Right ventricle myocardium superior (tissue), 1 donor: Measurements from ENCODE around the gene HIPK4. TPM values are rescaled to one million over a fixed set of nuclear protein-coding genes. Genes with fewer than 3 reads are reported as not detected.
"Not testable (repeated sequence)": the region's sequence is repeated elsewhere in the genome, so short reads cannot be mapped to it uniquely, and the experiment has no call there.

ENCODE experiments used
- ATAC-seq: fragments of 200-7000 bp; cut with Tn5 transposase; one replicate; pipeline ENCODE4 v1.9.1; 2020; ENCODE audit warnings: mild to moderate bottlenecking; ENCODE audit not compliant: poor library complexity
- DNase-seq: peaks from one replicate; pipeline ENCODE4 v3.0.0-alpha.2; 2020
- intact Hi-C: fragments of 100-400 bp; cut with DNase I; formaldehyde crosslinking; loops from one replicate; pipeline ENCODE4 v1.11.2; 2022
- total RNA-seq: library from RNA; stranded (reverse); fragmentation: NEBNext Ultra II Directional; extraction: Animal tissue kit (Norgen Biotek cat#: 25700); gene quantifications from one replicate; pipeline ENCODE4 v1.2.1, GENCODE V29; 2021
- donor health status: DM: no; HTN: yes; CAD: no; lungs with severe emphysema.

HIPK4 gene
- total RNA-seq, 1 donor from 2014 or later: not detected

DNA sequence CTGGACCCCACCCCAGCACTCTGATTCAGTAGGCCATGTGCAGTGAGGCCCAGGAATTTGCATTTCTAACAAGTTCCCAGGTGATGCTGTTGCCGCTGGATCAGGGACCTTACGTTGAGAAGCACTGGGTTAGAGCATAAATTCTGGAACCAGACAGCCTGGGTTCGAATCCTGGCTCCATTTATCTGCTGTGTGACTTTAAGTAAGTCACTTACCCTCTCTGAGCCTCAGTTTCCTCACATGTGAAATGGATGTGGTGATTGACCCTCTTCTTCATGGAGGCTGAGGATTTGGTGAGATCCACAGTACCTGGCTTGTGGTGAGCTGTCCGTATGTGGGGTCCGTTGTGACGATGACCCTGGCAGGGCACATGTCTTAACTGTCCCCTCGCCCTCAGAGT, 15.9 kb downstream of the HIPK4 start:
- DNase-seq: no peak
- intact Hi-C loops: no loop called here
- no peak for ATAC-seq

DNA sequence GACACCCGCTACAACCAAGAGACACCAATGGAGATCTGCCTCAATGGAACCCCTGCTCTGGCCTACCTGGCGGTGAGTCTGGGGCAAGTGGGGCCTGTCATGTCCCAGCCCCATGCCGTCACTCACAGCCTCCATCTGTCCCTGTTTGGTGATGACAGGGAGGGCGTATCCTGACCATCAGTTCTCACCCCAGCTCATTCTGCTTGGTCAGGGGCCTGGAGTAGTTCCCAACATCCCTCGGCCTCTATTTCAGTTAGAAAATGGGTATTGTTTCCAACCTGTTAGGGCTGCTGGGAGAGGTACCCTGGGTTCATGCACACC, 18.2 kb downstream of the HIPK4 start:
- intact Hi-C loops: no loop called here
- ATAC-seq (no peak), DNase-seq (no peak)

DNA sequence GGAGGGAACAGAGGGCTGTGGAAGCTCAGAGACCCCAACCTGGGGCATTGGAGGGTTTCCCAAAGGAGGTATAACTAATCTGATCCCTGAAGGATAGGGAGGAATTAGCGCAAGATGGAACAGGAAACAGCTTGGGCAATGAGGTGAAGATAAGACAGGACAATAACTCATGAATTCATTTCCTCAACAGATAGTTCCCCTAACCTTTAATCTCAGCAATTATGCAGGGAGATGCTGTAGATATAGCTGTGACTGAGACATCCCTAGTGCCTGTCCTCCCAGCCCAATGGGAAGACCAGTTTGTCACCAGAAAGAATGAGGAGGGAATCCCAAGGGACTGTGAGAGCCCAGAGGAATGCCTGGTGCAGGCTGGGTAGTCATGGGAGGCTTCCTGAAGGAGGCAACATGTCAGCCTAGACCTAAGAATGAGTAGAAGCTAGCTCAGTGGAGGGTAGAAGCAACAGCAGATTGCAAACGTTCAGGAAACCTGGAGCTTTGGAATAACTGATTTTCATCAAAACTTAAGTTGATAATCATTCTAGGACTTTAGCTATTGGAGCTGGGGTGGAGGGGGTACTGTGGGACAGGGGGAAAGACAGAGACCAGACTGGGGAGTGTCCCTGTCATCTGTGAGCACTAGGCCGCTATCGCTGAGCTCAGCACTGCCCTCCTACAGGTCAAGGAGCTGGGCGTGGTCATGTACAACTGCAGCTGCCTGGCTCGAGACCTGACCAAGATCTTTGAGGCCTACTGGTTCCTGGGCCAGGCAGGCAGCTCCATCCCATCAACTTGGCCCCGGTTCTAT, 18.8 kb downstream of the HIPK4 start:
- DNase-seq (no peak), ATAC-seq (no peak)
- intact Hi-C loops: no loop called here

DNA sequence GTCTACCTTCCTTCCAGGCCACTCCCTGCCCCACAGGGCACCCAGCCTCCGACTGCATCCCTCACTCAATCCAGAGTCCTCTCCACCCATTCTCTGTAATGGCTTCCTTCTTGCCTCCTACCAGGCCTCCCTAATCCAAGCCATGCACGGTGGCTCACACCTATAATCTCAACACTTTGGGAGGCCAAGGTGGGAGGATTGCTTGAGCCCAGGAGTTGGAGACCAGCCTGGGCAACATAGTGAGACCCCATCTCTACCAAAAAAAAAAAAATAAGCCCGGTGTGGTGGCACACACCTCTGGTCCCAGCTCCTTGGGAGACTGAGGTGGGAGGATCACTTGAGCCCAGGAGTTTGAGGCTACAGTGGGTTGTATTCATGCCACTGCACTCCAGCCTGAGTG, 19.7 kb downstream of the HIPK4 start:
- ATAC-seq, intact Hi-C loops, DNase-seq: not testable (repeated sequence)

DNA sequence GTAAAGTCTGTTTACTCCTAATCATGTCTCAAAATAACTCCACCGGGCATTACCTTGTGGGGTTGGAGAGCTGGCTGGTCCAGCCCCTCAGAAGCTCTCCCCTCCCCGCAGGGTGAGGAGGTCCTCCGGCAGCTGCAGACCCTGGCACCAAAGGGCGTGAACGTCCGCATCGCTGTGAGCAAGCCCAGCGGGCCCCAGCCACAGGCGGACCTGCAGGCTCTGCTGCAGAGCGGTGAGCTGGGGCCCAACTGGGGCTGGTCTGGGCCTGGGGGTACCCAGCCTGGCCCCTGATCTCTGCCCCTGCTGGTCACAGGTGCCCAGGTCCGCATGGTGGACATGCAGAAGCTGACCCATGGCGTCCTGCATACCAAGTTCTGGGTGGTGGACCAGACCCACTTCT, 20.2 kb downstream of the HIPK4 start:
- no peak for DNase-seq
- intact Hi-C loops: no loop called here
- no peak for ATAC-seq

DNA sequence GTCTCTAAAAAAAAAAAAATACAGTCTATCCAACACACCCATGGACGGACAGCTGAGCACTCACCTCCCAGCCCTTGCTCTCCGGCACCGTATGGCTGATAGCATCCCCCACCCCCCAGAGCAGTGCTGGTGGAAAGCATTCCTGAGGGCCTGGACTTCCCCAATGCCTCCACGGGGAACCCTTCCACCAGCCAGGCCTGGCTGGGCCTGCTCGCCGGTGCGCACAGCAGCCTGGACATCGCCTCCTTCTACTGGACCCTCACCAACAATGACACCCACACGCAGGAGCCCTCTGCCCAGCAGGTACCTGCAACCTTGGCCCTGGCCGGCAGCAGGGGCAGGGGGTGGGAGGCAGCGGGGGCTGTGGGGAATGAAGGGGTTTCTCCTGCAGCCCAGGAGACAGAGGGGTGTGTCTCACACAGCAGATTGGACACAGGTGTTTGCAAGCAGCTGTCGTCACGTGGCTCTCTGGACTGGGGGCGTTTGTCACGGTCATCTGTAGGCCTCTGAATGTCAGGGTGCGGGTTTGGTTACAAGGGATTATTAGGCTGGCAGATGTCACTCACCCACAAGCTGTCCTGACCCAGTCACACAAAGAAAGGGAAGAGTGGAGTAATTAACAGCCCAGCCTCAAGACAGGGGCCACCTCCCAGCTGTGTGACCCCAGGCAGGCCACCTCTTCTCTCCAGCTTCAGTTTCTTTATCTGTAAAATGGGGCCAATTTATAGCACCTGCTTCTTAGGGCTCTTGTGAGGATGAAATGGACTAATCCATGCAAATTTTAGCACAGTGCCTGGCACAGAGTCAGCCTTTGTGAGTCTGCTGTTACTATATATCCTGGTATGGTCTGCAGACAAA, 22.2 kb downstream of the HIPK4 start:
- ATAC-seq (no peak), DNase-seq (no peak)
- intact Hi-C loops: no loop called here

DNA sequence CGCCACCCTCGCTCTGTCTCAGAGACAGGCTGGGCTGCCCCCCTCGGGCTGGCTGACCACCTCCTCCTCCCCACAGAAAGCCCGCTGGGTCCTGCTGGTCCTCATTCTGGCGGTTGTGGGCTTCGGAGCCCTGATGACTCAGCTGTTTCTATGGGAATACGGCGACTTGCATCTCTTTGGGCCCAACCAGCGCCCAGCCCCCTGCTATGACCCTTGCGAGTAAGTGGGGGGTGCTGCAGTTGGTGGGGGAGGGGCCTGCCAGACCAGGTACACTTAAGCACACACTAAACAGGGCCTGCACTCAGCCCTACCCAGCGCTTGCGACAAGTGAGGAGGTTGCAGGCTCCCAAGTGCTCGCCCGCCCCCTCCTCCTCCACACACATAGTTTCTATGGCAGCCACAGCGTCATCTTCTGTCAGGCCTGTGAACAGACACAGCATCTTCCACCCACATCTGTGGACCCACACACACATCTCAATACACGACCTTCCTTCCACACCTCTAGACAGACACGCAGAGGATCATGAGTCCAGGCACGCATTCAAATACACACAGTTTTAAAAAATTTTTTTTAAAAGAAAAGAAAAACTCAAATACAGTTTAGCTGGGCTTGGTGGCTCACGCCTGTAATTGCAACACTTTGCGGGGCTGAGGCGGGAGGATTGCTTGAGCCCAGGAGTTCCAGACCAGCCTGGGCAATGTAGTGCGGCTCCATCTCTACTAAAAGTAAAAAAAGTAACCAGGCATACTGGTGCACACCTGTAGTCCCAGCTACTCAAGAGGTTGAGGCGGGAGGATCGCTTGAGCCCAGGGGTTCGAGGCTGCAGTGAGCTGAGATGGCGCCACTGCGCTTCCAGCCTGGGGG, 23.1 kb downstream of the HIPK4 start:
- intact Hi-C loops: no loop called here
- DNase-seq (no peak), ATAC-seq (no peak)

DNA sequence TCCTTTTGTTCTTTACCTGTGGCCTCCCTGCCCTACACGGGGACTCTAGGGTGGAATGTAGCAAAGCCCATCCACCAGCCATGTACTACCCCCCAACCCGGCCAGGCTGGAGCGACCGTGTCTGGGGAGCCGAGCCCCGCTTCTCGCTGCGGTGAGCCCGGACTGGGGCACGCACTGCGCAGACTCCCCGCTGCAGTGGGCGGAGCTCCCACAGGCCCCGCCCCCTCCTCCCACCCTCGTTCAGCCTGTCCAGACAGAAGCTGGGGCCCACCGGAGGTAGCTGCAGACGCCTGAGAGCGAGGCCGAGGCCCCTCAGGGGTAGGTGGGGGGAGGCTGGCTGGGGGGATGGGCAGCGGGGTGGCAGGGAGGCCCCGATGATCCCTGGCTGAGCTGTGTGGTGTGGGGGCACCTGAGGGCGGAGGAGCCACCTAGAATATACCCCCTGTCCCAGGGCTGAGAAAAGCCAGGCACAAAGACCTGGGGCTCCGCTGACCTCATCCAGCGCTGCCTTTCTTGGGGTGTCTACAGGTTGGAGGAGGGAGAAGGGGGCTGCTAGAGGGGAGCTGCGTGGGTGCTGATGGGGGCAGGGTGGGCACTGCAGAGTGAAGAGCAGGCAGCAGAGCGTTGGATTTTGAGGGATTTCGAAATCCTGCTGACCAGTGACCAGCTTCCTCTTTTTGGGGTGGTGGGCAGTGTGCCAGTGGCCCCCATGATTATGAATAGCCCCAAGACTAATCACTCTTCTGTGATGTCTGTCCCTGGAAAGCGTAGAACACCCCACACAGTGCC, 24.2 kb downstream of the HIPK4 start:
- ATAC-seq (peak; percentile 84), DNase-seq (peak; percentile 72)
- intact Hi-C loops: no loop called here

DNA sequence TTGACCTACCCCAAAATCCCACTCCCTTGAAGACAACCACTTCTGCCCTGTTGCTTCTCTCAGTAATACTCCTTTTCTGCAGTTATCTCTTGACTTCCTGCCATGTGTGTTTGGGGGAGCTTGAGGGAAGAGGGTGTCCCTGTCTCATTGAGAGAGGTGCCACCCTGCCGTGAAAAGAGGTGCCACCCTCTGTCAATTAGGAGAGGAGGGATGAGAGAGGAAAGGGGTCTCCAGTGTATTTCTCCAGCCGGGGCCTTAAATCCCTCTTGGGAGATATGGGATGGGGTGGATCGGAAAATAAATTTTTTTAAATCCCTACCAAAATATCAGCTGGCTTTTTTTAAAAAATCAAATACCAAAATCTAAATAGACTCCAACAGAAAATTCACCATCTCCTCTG, 25.0 kb downstream of the HIPK4 start:
- intact Hi-C loops: no loop called here
- ATAC-seq (no peak), DNase-seq (no peak)

DNA sequence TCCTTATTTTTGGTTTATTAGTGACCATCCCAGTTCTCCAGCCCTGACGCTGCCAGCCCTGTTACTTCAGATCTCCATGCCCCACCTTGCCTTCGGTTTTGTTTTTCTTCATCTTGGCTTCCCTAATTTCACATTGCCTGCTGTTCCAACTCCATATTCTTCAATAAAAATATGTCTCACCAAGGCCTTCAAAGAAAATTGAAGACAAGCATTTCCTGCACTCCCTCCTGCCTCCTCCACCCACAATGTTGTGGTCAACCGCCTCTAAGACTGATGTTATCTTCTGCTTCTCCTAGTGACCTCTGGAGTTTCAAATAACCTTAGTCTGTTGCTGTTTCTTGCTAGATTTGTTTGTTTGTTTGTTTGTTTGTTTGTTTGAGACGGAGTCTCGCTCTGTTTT, 26.9 kb downstream of the HIPK4 start:
- DNase-seq: no peak
- intact Hi-C loops: no loop called here
- no peak for ATAC-seq

DNA sequence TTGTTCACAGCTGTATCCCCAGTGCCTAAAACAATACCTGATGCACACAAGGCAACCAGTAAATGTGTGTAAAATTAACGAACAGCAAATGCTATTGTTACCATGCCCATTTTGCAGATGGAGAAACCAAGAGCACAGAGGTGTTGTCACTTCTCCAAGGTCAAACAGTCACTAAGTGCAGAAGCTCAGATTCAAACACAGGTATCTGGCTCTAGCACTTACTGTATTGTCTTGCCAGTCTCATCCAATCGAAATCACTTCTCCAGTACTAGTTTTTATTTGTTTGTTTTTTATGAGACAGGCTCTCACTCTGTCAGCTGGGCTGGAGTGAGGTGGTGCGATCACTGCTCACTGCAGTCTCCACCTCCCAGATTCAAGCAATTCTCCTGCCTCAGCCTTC, 27.8 kb downstream of the HIPK4 start:
- DNase-seq (no peak), ATAC-seq (no peak)
- intact Hi-C loops: no loop called here

DNA sequence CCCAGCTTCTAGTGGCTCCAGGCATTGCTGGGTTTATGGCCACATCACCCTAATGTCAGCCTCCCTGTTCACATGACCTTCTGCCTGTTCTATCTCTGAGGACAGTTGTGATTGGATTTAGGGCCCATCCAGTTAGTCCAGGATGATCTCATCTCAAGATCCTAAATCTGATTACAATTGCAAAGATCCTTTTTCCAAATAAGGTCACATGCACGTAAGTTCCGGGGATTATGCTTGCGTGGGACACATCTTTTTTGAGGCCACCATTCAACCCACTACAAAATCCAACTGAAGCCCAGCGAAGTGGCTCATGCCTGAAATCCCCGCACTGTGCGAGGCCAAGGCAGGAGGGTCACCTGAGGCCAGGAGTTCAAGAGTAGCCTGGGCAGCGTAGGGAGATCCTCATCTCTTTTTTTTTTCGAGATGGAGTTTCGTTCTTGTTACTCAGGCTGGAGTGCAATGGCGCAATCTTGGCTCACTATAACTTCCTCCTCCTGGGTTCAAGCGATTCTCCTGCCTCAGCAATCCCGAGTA, 29.2 kb downstream of the HIPK4 start:
- intact Hi-C loops: no loop called here
- DNase-seq: no peak
- peak; percentile 30 for ATAC-seq

DNA sequence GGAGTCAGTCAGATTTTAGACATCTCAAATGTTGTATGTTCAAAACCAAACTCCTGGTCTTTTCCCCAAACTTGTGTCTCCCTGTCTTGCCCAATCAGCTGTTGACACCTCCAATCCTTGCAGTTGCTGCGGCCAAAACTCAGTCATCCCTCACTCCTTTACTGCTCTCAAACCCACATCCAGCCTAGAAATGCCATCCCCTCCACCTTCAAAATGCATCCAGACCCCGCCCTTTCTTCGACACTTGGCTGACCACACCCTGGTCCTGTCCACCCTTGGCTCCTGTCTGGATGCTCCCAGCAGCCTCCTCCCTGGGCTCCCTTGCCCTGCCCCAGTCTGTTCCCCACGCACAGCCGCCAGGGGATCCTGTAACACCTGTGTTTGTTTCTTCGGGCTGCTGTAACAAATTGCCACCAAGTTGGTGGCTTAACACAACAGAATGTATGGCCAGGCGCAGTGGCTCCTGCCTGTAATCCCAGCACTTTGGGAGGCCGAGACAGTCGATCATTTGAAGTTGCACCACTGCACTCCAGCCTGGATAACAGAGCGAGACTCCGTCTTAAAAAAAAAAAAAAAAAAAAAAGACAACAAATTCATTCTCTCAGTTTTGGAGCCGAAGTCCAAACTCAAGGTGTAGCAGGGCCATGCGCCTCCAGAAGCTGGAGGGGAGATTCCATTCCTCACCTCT, 29.8 kb downstream of the HIPK4 start:
- intact Hi-C loops: no loop called here
- no peak for ATAC-seq
- no peak for DNase-seq

DNA sequence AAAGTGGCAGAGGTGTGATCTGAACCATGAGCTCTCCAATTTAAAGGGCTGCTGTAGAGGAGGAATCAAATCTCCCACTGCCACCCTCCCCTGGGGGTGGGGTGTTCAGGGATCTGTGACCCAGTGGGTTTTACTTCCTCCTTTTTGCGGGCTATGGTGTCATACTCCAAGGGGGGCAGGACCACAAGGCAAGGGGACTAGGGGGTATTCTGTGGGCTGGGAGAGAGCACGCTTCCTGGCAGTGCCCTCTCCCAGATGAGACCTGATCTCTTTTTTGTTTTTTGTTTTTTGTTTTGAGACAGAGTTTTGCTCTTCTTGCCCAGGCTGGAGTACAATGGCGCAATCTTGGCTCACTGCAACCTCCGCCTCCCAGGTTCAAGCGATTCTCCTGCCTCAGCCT, 31.2 kb downstream of the HIPK4 start:
- intact Hi-C loops: no loop called here
- peak; percentile 33 for ATAC-seq
- no peak for DNase-seq

DNA sequence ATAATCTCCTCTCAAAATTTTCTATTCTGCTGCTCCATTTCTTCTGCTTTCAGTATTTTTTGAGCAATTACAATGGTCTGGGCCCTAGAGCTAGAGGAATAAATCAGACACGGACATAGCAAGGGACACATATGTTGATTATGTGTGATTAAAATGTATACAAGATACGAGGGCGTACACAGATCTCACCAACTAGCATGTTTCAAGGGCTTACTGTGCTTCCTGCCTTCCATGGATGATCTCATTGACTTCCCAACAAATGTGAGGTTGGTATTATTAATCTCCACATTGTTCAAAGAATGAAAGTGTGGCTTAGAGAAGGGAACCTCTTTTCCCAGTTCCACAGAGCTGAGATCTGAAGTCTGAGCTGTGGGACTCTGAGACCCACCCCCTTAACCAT, 32.3 kb downstream of the HIPK4 start:
- DNase-seq: no peak
- intact Hi-C loops: no loop called here
- ATAC-seq: no peak

DNA sequence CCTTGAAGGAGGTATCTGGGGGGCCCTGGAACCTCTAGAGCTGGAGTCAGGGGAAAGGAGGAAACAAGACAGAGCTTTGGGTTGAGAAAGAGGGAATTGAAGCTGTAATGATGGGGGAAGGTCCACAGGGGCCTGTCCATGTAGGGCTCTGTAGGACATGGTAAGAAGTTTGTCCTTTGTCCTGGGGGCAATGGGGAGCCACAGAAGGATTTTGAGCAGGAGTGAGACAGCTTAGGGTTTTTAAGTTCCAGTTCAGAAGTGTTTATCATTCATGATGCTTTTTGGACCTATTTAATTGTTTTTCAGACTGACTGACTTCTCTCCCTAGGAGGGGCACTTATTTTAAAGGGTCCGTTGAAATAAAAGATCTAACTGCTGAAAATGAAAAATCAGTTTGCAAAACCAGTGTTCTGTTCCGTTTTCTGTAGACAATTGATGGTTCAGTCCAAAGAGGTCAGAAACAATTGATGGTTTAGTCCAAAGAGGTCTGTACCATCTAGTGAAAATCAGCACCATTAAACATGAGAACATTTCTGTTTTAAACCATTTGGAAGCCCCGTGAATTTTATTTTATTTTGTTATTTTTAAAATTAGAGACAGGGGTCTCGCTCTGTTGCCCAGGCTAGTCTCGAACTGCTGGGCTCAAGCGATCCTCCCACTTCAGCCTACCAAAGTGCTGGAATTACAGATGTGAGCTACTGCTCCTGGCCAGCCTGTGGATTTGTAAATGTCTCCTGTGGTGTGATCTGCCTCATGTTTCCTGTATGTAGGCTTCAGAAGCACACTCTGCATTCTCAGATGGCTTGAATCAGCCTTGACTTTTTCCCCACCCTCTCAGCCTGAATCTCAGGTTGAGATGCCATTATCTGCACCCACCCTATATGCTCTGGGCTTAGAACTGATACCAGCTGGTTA, 33.0 kb downstream of the HIPK4 start:
- DNase-seq (no peak), ATAC-seq (no peak)
- intact Hi-C loops: no loop called here
